Measurements from ENCODE around the gene NDP. TPM values are rescaled to one million over a fixed set of nuclear protein-coding genes. Genes with fewer than 3 reads are reported as not detected.

NDP gene
- total RNA-seq, 1 experiment from 2014 or later = 0.28 TPM

DNA sequence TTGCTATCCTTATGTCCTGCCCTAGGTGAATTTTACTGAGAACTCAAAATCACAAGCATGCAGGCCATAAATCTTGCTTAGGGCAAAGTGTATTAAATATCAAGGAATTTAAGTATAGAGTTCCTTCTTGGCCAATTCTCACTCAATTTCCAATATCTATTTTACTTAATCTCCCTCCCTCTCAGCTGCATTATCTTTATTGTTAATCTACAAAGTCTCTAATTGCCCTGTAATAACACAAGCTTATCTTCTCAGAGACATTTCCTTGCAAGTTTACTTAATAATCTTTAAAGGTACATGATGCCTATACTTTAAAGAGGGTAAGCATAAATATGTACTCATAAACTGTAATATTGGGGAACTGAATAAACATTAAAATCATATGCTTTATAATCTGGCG lies 64.0 kb downstream of the NDP start:
- ATAC-seq = no peak
- CTCF ChIA-PET = no interaction called here
- Mint-ChIP-seq H3K27ac (no peak overlapping the region), H3K4me3 (no peak overlapping the region), H3K4me1 (no peaks in the 10 kb centered on the region; the same call in 1 of the 2 replicates), H3K27me3 (ENCODE audit: low read depth) (no peaks in the 10 kb centered on the region; the same call in 1 of the 2 replicates), H3K36me3 (no peaks in the 10 kb centered on the region), H3K9me3 (no peaks in the 10 kb centered on the region)
- TF ChIP-seq PRRX2 (CRISPR knock-in tag; IDR thresholded peaks at IDR 0.05) (no peak), SMAD3 (CRISPR knock-in tag; IDR thresholded peaks at IDR 0.05; ENCODE audit: borderline replicate concordance) (no peak)
- POLR2A ChIA-PET = no interaction called here
- DNase-seq (ENCODE audit: low spot score) = no peak

DNA sequence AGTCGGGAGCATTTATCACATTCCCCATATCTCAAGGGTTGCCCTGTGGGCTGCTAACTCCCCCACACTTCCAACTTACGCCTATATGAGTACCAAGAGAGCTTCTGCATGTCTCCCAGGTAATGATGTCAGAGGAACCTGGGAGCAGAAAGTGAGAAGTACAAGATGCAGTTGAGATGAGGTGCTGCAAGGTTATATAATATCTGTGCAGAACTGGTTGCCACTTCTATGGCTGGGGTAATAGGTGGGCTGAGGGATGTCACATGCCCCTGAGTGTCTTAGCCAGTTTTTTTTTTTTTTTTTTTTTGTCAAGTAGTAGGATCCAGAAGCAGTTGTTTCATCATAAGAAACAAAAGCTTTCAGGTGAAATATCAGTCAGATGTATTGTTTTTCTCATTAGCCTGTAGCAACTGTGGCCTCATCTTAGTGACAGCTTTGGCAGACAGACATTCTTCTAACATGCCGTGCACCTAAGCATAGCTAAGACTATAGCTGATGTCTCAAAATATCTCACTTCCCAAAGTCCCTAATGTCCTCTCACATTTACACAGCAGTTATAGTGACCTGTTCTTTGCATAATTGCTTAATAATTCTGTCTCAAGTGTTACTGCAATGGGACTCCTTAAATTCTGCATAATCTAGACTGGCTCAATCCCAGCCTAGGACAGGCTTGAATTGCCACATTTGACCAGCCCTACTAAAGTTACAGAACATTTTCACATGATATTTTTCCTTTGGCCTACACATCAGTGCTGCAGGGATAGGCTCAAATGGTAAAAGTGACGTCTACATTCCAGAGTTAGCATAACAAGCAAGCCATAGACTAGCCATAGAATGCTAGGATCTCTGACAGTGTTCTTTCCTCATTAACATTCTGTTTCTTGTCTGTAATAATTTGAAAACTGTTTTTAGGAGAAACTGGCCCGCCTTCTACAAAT lies 73.0 kb downstream of the NDP start:
- peak; percentile 67 for ATAC-seq
- POLR2A ChIA-PET = interaction anchor here (0.7 kb wide), 2 partner anchors 9 to 41 kb away, joined by 5 to 7 read pairs; no protein-coding TSS in a partner anchor
- H3K4me1 Mint-ChIP-seq = peaks cover 20% of the 10 kb centered on the region

More for the DNA sequence above, 73.0 kb downstream of the NDP start:
- CTCF ChIA-PET = no interaction called here
- TF ChIP-seq ZNF263 (CRISPR knock-in tag; IDR thresholded peaks at IDR 0.05; ENCODE audit: low read depth) (no peak), OVOL2 (CRISPR knock-in tag; IDR thresholded peaks at IDR 0.05; ENCODE audit: borderline replicate concordance) (no peak), ZNF121 (CRISPR knock-in tag; IDR thresholded peaks at IDR 0.05) (no peak), IRF1 (CRISPR knock-in tag; IDR thresholded peaks at IDR 0.05) (no peak), TEAD4 (CRISPR knock-in tag; IDR thresholded peaks at IDR 0.05) (no peak), NFYB (CRISPR knock-in tag; conservative IDR thresholded peaks at IDR 0.05; ENCODE audit: low read depth) (no peak), NFATC4 (CRISPR knock-in tag; IDR thresholded peaks at IDR 0.05) (no peak), CREM (CRISPR knock-in tag; IDR thresholded peaks at IDR 0.05) (no peak), ZNF138 (CRISPR knock-in tag; conservative IDR thresholded peaks at IDR 0.05) (no peak), CREB1 (CRISPR knock-in tag; IDR thresholded peaks at IDR 0.05) (no peak), RELA (CRISPR knock-in tag; IDR thresholded peaks at IDR 0.05; ENCODE audit: borderline replicate concordance) (no peak), TEAD1 (CRISPR knock-in tag; IDR thresholded peaks at IDR 0.05) (no peak)
- TF ChIP-seq, protein P1, sequence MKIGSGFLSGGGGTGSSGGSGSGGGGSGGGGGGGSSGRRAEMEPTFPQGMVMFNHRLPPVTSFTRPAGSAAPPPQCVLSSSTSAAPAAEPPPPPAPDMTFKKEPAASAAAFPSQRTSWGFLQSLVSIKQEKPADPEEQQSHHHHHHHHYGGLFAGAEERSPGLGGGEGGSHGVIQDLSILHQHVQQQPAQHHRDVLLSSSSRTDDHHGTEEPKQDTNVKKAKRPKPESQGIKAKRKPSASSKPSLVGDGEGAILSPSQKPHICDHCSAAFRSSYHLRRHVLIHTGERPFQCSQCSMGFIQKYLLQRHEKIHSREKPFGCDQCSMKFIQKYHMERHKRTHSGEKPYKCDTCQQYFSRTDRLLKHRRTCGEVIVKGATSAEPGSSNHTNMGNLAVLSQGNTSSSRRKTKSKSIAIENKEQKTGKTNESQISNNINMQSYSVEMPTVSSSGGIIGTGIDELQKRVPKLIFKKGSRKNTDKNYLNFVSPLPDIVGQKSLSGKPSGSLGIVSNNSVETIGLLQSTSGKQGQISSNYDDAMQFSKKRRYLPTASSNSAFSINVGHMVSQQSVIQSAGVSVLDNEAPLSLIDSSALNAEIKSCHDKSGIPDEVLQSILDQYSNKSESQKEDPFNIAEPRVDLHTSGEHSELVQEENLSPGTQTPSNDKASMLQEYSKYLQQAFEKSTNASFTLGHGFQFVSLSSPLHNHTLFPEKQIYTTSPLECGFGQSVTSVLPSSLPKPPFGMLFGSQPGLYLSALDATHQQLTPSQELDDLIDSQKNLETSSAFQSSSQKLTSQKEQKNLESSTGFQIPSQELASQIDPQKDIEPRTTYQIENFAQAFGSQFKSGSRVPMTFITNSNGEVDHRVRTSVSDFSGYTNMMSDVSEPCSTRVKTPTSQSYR (CRISPR knock-in tag; IDR thresholded peaks at IDR 0.05) = no peak
- TF ChIP-seq, protein P2, sequence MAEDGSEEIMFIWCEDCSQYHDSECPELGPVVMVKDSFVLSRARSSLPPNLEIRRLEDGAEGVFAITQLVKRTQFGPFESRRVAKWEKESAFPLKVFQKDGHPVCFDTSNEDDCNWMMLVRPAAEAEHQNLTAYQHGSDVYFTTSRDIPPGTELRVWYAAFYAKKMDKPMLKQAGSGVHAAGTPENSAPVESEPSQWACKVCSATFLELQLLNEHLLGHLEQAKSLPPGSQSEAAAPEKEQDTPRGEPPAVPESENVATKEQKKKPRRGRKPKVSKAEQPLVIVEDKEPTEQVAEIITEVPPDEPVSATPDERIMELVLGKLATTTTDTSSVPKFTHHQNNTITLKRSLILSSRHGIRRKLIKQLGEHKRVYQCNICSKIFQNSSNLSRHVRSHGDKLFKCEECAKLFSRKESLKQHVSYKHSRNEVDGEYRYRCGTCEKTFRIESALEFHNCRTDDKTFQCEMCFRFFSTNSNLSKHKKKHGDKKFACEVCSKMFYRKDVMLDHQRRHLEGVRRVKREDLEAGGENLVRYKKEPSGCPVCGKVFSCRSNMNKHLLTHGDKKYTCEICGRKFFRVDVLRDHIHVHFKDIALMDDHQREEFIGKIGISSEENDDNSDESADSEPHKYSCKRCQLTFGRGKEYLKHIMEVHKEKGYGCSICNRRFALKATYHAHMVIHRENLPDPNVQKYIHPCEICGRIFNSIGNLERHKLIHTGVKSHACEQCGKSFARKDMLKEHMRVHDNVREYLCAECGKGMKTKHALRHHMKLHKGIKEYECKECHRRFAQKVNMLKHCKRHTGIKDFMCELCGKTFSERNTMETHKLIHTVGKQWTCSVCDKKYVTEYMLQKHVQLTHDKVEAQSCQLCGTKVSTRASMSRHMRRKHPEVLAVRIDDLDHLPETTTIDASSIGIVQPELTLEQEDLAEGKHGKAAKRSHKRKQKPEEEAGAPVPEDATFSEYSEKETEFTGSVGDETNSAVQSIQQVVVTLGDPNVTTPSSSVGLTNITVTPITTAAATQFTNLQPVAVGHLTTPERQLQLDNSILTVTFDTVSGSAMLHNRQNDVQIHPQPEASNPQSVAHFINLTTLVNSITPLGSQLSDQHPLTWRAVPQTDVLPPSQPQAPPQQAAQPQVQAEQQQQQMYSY (CRISPR knock-in tag; IDR thresholded peaks at IDR 0.05) = no peak
- TF ChIP-seq, protein P3, sequence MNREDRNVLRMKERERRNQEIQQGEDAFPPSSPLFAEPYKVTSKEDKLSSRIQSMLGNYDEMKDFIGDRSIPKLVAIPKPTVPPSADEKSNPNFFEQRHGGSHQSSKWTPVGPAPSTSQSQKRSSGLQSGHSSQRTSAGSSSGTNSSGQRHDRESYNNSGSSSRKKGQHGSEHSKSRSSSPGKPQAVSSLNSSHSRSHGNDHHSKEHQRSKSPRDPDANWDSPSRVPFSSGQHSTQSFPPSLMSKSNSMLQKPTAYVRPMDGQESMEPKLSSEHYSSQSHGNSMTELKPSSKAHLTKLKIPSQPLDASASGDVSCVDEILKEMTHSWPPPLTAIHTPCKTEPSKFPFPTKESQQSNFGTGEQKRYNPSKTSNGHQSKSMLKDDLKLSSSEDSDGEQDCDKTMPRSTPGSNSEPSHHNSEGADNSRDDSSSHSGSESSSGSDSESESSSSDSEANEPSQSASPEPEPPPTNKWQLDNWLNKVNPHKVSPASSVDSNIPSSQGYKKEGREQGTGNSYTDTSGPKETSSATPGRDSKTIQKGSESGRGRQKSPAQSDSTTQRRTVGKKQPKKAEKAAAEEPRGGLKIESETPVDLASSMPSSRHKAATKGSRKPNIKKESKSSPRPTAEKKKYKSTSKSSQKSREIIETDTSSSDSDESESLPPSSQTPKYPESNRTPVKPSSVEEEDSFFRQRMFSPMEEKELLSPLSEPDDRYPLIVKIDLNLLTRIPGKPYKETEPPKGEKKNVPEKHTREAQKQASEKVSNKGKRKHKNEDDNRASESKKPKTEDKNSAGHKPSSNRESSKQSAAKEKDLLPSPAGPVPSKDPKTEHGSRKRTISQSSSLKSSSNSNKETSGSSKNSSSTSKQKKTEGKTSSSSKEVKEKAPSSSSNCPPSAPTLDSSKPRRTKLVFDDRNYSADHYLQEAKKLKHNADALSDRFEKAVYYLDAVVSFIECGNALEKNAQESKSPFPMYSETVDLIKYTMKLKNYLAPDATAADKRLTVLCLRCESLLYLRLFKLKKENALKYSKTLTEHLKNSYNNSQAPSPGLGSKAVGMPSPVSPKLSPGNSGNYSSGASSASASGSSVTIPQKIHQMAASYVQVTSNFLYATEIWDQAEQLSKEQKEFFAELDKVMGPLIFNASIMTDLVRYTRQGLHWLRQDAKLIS (CRISPR knock-in tag; IDR thresholded peaks at IDR 0.05; ENCODE audit: borderline replicate concordance) = no peak
- Mint-ChIP-seq H3K27me3 (ENCODE audit: low read depth) (no peaks in the 10 kb centered on the region; the same call in 1 of the 2 replicates), H3K27ac (peak overlapping the region; percentile 92), H3K4me3 (0 out of 2 replicates have a peak overlapping the region, but pooled peaks have one; percentile 24), H3K9me3 (0 out of 2 replicates have a peak, but pooled peaks cover 4% of the 10 kb centered on the region), H3K36me3 (no peaks in the 10 kb centered on the region)
- no peak for DNase-seq (ENCODE audit: low spot score)

Data from WTC11 (cell line).